NCI-H345 treated with DMSO at 0.1 percent for 48 hours (cell line): ENCODE data around the gene FLRT1.

Source experiments
- DNase-seq: peaks from one replicate; lab custom pipeline; 2025; ENCODE audit not compliant: unreplicated experiment; lab: John Stamatoyannopoulos, UW

Gene FLRT1

GRCh38 chr11:64064374-64065140 is 28.8 kb downstream of the FLRT1 start:
- DNase-seq: no peak

- DNase-seq: no peak
These were observed 29.4 kb downstream of the FLRT1 start for GRCh38 chr11:64065141-64065465.

- no peak for DNase-seq
These were observed 30.0 kb downstream of the FLRT1 start for GRCh38 chr11:64065712-64066111.

GRCh38 chr11:64067230-64067993 is 31.7 kb downstream of the FLRT1 start:
- no peak for DNase-seq

- no peak for DNase-seq
These were observed 33.1 kb downstream of the FLRT1 start for GRCh38 chr11:64068705-64069400.

- no peak for DNase-seq
These were observed 33.9 kb downstream of the FLRT1 start for GRCh38 chr11:64069401-64070313.

- no peak for DNase-seq
These were observed 34.6 kb downstream of the FLRT1 start for GRCh38 chr11:64070314-64070681.

- DNase-seq: no peak
These were observed 36.1 kb downstream of the FLRT1 start for GRCh38 chr11:64071849-64072248.

- DNase-seq: no peak
These were observed 36.7 kb downstream of the FLRT1 start for GRCh38 chr11:64072403-64072802.

GRCh38 chr11:64072871-64073270 is 37.1 kb downstream of the FLRT1 start:
- DNase-seq: no peak

GRCh38 chr11:64073542-64073941 is 37.8 kb downstream of the FLRT1 start:
- no peak for DNase-seq

- DNase-seq: no peak
These were observed 38.5 kb downstream of the FLRT1 start for GRCh38 chr11:64074239-64074638.

- no peak for DNase-seq
These were observed 41.0 kb downstream of the FLRT1 start for GRCh38 chr11:64076758-64077157.

- no peak for DNase-seq
These were observed 41.9 kb downstream of the FLRT1 start for GRCh38 chr11:64077607-64078006.

GRCh38 chr11:64078284-64078683 is 42.6 kb downstream of the FLRT1 start:
- peak; percentile 48 for DNase-seq

- no peak for DNase-seq
These were observed 43.2 kb downstream of the FLRT1 start for GRCh38 chr11:64078905-64079304.

- no peak for DNase-seq
These were observed 44.7 kb downstream of the FLRT1 start for GRCh38 chr11:64080390-64080789.

- DNase-seq: peak; percentile 91
These were observed 46.2 kb downstream of the FLRT1 start for GRCh38 chr11:64081745-64082442.

- DNase-seq: no peak
These were observed 47.8 kb downstream of the FLRT1 start for GRCh38 chr11:64083398-64084080.
